Right cardiac atrium (tissue), 5 donors: Measurements from ENCODE around the gene BCL7B. TPM values are rescaled to one million over a fixed set of nuclear protein-coding genes. Genes with fewer than 3 reads are reported as not detected.

ENCODE experiments used
- ATAC-seq, 2 donors: fragments of 200-7000 bp; cut with Tn5 transposase; one replicate each; pipeline versions ENCODE4 v1.8.0 to v1.9.1; 2020; ENCODE audit warnings: moderate library complexity in 2 of 2, mild to moderate bottlenecking in 1 of 2
- DNase-seq, 3 donors: peaks; one replicate each; pipeline ENCODE4 v3.0.0-alpha.2; 2020
- H3K27ac ChIP-seq: one replicate; pipeline ENCODE4 v1.5.1; 2013; ENCODE audit warnings: mild to moderate bottlenecking, low read length, control low read depth, moderate library complexity
- H3K27me3 ChIP-seq: one replicate; pipeline ENCODE4 v1.6.1; 2013; ENCODE audit not compliant: control insufficient read depth, insufficient read depth
- H3K4me1 ChIP-seq: one replicate; pipeline ENCODE4 v1.6.1; 2013; ENCODE audit warnings: low read length; ENCODE audit not compliant: control insufficient read depth, insufficient read depth
- H3K4me3 ChIP-seq: one replicate; pipeline ENCODE4 v1.5.1; 2013; ENCODE audit warnings: low read length, control low read depth
- H3K9me3 ChIP-seq: one replicate; pipeline ENCODE4 v1.6.1; 2013; ENCODE audit warnings: low read length; ENCODE audit not compliant: control insufficient read depth
- WGBS: extraction: QIAGEN DNeasy Blood & Tissue Kit; methylation state at CpG from one replicate; pipeline ENCODE4 v1.1.7; 2013; 5-methylcytosine and 5-hydroxymethylcytosine counted together
- intact Hi-C, 4 donors: fragments of 100-400 bp; cut with DNase I; formaldehyde crosslinking; loops; one replicate each; pipeline versions ENCODE4 v1.11.0 to v1.14.0; 2022 to 2023
- polyA plus RNA-seq: library from polyadenylated mRNA; stranded (reverse); fragments of 200-250 nt; gene quantifications from one replicate; pipeline ENCODE4 v1.2.3, GENCODE V29; 2013
- total RNA-seq, 4 donors: library from RNA; stranded (reverse); fragmentation: NEBNext Ultra II Directional; extraction: Animal tissue kit (Norgen Biotek cat#: 25700); gene quantifications; one replicate each; pipeline ENCODE4 v1.2.1, GENCODE V29; 2021
- donor health status: healthy with polysubstance abuse.
- donor health status: DM: no; HTN: yes; CAD: no.
- donor health status: DM: no; HTN: no; CAD: no.
- donor health status: DM: no; HTN: yes; CAD: no; lungs with severe emphysema.
- donor health status: DM: yes; HTN: yes; CAD: no.

The BCL7B gene
- total and polyA plus RNA-seq, 5 donors, result 75.5 to 83.9 (median 78.5) TPM

- no peak overlapping the region for H3K4me3 ChIP-seq
- intact Hi-C loops, result no loop called here
These were observed 70.0 kb downstream of the BCL7B start for GRCh38 chr7:73487486-73487885.

More at GRCh38 chr7:73487486-73487885, 70.0 kb downstream of the BCL7B start:
- H3K9me3 ChIP-seq, result no peaks in the 10 kb centered on the region
- H3K27ac ChIP-seq, result no peak overlapping the region
- ATAC-seq (no peak), DNase-seq (no peak)
- H3K4me1 ChIP-seq, result peaks cover 1% of the 10 kb centered on the region
- no peaks in the 10 kb centered on the region for H3K27me3 ChIP-seq
- 96% methylated on average over 1 of the region's 1 CpG for WGBS

Other genes with a start within 250 kb of the BCL7B start
- 10 to 100 TPM; 14.0 to 18.7 (median 15.9) TPM for gene NSUN5, start 248.9 kb downstream of the BCL7B start, total RNA-seq
- gene NSUN5, start 248.9 kb downstream of the BCL7B start, polyA plus RNA-seq, result 14.6 TPM
- under 1 TPM in 2 of 4 donors, not detected in 2; 0.12 to 0.17 TPM for gene TRIM50, start 229.6 kb downstream of the BCL7B start, total RNA-seq
- gene TRIM50, start 229.6 kb downstream of the BCL7B start, polyA plus RNA-seq, result 0.07 TPM
- gene FKBP6, start 229.5 kb downstream of the BCL7B start, total RNA-seq, result not detected
- not detected for gene FKBP6, start 229.5 kb downstream of the BCL7B start, polyA plus RNA-seq
- gene FZD9, start 123.9 kb downstream of the BCL7B start, total RNA-seq, result under 1 TPM in 3 of 4 donors, not detected in 1; 0.14 to 0.23 (median 0.19) TPM
- 0.16 TPM for gene FZD9, start 123.9 kb downstream of the BCL7B start, polyA plus RNA-seq
- gene BAZ1B, start 35.4 kb downstream of the BCL7B start, total RNA-seq, result 10 to 100 TPM; 39.9 to 48.3 (median 45.4) TPM
- gene BAZ1B, start 35.4 kb downstream of the BCL7B start, polyA plus RNA-seq, result 24.4 TPM
- 10 to 100 TPM; 11.4 to 26.1 (median 11.7) TPM for gene TBL2, start 20.9 kb upstream of the BCL7B start, total RNA-seq
- gene TBL2, start 20.9 kb upstream of the BCL7B start, polyA plus RNA-seq, result 6.4 TPM
- 1 to 10 TPM; 3.2 to 5.9 (median 3.6) TPM for gene MLXIPL, start 66.8 kb upstream of the BCL7B start, total RNA-seq
- 14.8 TPM for gene MLXIPL, start 66.8 kb upstream of the BCL7B start, polyA plus RNA-seq
- 1 to 10 TPM; 1.6 to 2.5 (median 2.1) TPM for gene VPS37D, start 110.1 kb upstream of the BCL7B start, total RNA-seq
- gene VPS37D, start 110.1 kb upstream of the BCL7B start, polyA plus RNA-seq, result 2.2 TPM
- 10 to 100 TPM; 14.5 to 21.1 (median 17.6) TPM for gene DNAJC30, start 125.8 kb upstream of the BCL7B start, total RNA-seq
- gene DNAJC30, start 125.8 kb upstream of the BCL7B start, polyA plus RNA-seq, result 20.1 TPM
- 10 to 100 TPM; 53.0 to 72.0 (median 58.9) TPM for gene BUD23, start 125.9 kb upstream of the BCL7B start, total RNA-seq
- gene BUD23, start 125.9 kb upstream of the BCL7B start, polyA plus RNA-seq, result 97.5 TPM
- 1 to 10 TPM; 1.7 to 3.1 (median 2.3) TPM for gene STX1A, start 162.0 kb upstream of the BCL7B start, total RNA-seq
- gene STX1A, start 162.0 kb upstream of the BCL7B start, polyA plus RNA-seq, result 1.8 TPM
- 10 to 100 TPM; 21.1 to 28.7 (median 23.9) TPM for gene ABHD11, start 181.1 kb upstream of the BCL7B start, total RNA-seq
- 31.2 TPM for gene ABHD11, start 181.1 kb upstream of the BCL7B start, polyA plus RNA-seq
- gene CLDN3, start 212.6 kb upstream of the BCL7B start, total RNA-seq, result not detected
- not detected for gene CLDN3, start 212.6 kb upstream of the BCL7B start, polyA plus RNA-seq